Fibroblast of villous mesenchyme (primary cell): ENCODE results near the gene STK32A. TPM values are rescaled to one million over a fixed set of nuclear protein-coding genes. Genes with fewer than 3 reads are reported as not detected.
"Not testable (repeated sequence)": the region's sequence is repeated elsewhere in the genome, so short reads cannot be mapped to it uniquely, and the experiment has no call there.

ENCODE experiments used
- DNase-seq: peaks from one replicate; pipeline ENCODE4 v3.0.0-alpha.2; 2010; ENCODE audit warnings: low read depth
- H3K4me3 ChIP-seq: 2 replicates; pipeline ENCODE4 v1.5.1; 2011; ENCODE audit warnings: low read depth, mild to moderate bottlenecking, low read length
- total RNA-seq: library from RNA; depleted of rRNA; stranded (reverse); fragments of >200 nt; gene quantifications from 2 replicates; pipeline ENCODE4 v1.2.3, GENCODE V29; 2012
- TF ChIP-seq, protein P1 (sequence below): IDR thresholded peaks from 2 replicates; pipeline ENCODE4 v1.5.1; 2012; ENCODE audit warnings: low read depth, mild to moderate bottlenecking, low read length; ENCODE audit not compliant: insufficient read depth

STK32A gene
- total RNA-seq, 1 donor, result 2.2 TPM

DNA sequence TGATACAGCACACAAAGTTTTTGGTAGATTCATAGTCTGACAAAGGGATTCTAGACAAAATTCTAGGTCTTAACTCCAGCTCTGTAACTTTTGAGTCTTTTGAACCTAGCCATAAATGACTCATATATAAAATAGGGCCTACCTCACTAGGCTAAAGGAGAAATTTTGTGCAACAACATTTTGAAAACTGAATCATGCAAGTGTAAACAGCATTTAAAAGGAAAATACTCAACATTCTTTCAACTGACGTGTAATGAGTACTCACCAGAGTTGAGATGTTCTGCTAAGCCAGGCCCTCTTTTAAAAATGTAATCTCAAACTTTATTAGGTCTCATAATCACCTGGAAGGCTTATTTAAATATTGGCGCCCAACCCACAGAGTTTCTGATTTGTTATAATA, 113.2 kb downstream of the STK32A start:
- H3K4me3 ChIP-seq, result no peak overlapping the region
- peak; percentile 5 for DNase-seq
- TF ChIP-seq, protein P1, sequence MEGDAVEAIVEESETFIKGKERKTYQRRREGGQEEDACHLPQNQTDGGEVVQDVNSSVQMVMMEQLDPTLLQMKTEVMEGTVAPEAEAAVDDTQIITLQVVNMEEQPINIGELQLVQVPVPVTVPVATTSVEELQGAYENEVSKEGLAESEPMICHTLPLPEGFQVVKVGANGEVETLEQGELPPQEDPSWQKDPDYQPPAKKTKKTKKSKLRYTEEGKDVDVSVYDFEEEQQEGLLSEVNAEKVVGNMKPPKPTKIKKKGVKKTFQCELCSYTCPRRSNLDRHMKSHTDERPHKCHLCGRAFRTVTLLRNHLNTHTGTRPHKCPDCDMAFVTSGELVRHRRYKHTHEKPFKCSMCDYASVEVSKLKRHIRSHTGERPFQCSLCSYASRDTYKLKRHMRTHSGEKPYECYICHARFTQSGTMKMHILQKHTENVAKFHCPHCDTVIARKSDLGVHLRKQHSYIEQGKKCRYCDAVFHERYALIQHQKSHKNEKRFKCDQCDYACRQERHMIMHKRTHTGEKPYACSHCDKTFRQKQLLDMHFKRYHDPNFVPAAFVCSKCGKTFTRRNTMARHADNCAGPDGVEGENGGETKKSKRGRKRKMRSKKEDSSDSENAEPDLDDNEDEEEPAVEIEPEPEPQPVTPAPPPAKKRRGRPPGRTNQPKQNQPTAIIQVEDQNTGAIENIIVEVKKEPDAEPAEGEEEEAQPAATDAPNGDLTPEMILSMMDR, result no peak

DNA sequence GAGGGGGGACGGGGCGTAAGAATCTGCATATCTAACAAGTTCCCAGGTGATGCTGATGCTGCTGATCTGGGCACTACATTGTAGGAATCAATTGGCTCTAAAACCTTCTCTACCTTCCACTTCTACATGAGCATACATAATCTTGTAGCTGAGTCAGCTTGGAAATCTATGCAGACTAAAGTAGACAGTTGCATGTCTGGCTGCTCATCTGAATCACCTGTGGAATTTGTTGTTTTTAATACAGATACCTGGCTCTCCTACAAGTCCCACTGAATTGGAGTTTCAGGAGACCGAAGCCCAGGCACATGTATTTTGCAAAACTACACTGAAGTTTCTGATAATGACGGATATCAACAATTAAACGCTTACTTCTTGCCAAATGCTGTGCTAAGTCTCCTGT, 113.6 kb downstream of the STK32A start:
- TF ChIP-seq, protein P1, result no peak
- DNase-seq, result no peak

DNA sequence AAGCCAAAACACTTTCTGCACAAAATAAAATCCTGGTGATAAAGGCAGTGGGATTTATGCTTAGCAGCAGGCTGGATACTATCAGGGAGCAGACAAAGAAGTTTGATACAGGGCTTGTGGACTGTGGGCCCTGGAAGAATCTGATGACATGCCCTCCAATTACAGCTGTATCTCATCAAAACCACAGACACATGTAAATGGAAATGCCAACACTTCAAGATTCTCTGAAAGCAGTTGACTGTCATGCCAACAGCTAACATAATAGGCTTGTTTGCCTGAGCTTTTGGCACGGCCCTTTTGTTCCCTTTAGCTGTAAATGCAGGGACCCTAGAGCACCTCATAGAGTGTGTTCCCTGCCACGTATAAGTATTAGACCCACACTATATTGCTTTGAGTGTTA, 114.4 kb downstream of the STK32A start:
- H3K4me3 ChIP-seq, result no peak overlapping the region
- no peak for DNase-seq
- TF ChIP-seq, protein P1, result no peak

More for the DNA sequence above, 113.6 kb downstream of the STK32A start:
- no peak overlapping the region for H3K4me3 ChIP-seq

DNA sequence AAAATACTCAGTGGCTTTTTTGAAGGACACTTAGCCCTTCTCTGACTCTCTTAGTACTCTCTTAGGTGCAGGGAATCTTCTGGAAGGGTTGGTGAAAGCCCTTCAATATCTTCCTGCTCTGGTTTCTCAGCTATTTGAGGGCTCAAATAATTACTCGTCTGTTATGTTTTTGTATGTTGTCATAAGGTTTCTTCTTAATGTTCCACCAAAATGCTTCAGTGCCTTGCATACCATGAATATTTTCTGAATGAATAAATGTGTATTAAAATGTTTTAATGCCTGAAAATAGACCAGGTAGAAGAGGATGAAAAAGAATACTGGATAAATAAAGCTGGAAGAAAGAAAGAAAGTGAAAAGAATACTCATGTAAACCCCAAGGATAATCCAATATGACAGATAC, 124.3 kb downstream of the STK32A start:
- TF ChIP-seq, protein P1, result no peak
- DNase-seq, result no peak
- no peak overlapping the region for H3K4me3 ChIP-seq

DNA sequence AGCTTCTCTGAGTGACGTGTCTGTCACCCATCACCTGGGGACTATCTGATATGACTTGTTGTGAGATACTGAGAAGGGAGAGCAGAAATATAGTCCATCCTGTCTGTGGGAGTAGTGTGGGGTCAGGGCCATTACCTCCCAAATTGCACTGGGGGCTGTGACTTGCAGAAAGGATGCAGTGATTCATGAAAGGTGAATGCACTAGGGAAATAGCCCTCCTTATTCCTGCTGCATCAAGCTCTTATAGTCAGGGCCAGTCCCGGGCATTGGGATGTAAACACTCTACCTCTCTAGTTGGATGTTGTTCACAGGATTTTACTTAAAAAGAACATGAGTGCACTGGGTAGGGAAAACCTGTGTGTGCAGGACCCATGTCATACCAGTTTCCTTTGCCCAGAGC, 124.8 kb downstream of the STK32A start:
- TF ChIP-seq, protein P1, result no peak
- no peak for DNase-seq
- no peak overlapping the region for H3K4me3 ChIP-seq

DNA sequence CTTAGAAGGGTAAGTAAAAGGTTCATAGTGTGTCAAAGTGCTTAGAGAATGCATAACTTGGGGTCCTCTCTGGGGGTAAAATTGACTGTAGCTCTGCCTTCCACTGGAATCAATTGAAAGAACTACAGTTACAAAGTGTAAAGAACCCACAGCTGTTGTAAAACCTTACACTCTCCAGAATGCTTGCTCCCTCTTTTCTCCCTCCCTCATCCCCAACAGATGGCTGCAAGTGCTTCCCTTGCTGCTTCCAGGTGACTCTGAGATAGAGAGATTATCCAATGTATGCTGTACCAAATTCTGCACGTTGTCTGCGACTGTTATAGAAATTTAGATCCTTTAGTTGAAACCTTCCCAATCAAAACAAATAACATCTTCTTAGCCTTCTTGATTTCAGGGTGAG, 126.0 kb downstream of the STK32A start:
- TF ChIP-seq, protein P1, result no peak
- no peak for DNase-seq
- H3K4me3 ChIP-seq, result no peak overlapping the region

DNA sequence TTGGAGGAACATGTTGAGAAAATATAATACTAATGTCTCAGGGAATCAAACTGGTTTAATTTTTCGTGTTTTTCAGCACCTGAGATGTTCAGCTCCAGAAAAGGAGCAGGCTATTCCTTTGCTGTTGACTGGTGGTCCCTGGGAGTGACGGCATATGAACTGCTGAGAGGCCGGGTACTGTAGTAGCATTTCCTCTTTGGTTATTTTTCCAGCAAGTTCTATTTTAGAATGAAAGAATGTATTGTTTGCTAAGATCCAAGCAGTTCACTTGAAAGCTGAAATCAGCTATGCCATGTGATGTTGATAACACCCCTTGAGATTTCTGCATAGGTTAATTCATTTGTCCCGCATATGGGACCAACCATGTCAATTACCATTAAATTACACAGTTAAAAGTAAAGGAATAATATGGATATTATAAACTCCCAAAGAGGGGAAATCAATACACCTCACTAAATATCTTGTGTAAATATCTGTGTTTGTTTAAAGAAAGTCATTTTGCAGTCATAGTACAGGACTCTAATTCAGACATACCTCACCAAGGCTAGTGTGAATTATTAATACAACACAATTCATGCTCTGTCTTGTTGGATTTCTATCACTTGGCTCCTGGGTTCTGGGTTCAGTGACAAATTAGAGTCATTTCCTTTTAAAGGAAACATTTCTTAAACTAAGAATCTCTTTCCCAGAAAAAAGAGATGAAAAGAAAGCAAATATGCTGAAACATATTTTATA, 126.8 kb downstream of the STK32A start:
- DNase-seq, result no peak
- TF ChIP-seq, protein P1, result no peak
- H3K4me3 ChIP-seq, result no peak overlapping the region

DNA sequence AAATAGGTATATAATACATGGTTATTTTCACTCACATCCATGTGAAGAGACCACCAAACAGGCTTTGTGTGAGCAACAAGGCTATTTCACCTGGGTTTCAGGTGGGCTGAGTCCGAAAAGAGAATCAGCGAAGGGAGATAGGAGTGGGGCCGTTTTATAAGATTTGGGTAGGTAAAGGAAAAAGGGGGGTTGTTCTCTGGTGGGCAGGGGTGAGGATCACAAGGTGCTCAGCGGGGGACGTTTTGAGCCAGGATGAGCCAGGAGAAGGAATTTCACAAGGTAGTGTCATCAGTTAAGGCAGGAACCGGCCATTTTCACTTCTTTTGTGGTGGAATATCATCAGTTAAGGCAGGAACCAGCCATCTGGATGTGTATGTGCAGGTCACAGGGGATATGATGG, 132.6 kb downstream of the STK32A start:
- H3K4me3 ChIP-seq, DNase-seq: not testable (repeated sequence)
